NCI-H2171 (cell line): ENCODE data around the gene PPFIA1.
A peak's percentile ranks its signal among the peaks of the same experiment; 100 is the strongest.
"Not testable (repeated sequence)": the region's sequence is repeated elsewhere in the genome, so short reads cannot be mapped to it uniquely, and the experiment has no call there.

Experiments used
- DNase-seq: peaks from one replicate; lab custom pipeline; 2025; lab: John Stamatoyannopoulos, UW

Gene PPFIA1

DNA sequence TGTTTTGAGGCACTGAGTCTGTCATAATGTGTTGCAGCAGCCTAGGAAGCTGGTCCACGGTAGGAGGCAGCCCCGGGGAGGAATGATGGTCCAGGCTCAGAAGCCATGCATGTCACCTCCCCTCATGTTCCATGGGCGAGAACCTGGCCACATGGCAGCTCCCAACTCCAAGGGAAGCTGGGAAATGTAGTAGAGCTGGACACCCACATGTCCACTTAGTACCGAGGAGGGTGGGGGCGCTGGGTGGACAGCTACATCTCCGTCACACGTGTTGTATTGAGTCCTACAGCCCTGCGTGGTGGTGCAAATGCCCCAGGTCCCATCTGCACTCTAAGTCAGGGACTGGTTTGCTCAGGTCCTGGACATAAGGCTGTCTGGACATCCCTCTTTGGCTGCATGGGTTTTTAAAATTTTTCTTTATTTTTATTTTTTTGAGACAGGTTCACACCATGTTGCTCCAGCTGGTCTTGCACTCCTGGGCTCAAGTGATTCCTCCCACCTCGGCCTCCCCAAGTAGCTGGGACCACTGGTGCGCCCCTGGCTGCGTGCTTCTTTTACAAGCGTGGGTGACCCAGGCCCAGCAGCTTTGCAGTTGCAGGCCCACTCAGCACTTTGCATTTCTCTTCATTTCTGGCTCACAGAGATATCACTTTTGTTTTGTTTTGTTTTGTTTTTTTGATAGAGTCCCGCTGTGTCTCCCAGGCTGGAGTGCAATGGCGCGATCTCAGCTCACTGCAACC lies 123.9 kb downstream of the PPFIA1 start:
- DNase-seq, result no peak

DNA sequence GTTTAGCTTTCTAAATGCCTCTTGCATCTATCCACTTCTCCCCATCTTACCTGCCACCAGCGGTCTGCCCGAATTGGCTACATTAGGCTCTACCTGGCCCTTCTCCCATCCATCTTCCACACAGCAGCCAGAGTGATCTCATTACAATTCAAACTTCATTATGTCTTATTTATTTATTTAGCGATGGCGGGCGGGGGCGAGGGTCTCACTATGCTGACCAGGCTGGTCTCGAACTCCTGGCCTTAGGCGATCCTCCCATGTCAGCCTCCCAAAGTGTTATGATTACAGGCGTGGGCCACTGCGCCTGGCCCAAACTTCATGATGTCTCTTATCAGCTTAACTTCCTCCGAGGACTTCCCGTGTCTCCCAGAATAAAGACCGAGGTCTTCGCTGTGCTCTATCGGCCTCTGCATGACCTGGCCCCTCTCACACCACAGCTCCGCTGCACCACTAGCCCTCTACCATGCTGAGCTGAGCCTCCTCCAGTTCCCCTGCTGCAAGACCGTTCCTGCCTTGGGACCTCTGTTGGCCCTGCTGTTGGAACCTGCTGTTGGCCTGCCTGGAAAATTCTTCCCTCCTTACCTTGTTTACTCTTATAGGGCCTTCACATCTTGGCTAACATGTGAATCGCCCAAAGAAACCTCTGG lies 127.0 kb downstream of the PPFIA1 start:
- no peak for DNase-seq

GRCh38 chr11:70397983-70398833 lies 127.7 kb downstream of the PPFIA1 start, which contains the start of gene CTTN:
Gene CTTN (plus strand): TSS chr11:70398529. CDS start chr11:70407298, 8,769 bp downstream.
- DNase-seq, result peak; percentile 75

DNA sequence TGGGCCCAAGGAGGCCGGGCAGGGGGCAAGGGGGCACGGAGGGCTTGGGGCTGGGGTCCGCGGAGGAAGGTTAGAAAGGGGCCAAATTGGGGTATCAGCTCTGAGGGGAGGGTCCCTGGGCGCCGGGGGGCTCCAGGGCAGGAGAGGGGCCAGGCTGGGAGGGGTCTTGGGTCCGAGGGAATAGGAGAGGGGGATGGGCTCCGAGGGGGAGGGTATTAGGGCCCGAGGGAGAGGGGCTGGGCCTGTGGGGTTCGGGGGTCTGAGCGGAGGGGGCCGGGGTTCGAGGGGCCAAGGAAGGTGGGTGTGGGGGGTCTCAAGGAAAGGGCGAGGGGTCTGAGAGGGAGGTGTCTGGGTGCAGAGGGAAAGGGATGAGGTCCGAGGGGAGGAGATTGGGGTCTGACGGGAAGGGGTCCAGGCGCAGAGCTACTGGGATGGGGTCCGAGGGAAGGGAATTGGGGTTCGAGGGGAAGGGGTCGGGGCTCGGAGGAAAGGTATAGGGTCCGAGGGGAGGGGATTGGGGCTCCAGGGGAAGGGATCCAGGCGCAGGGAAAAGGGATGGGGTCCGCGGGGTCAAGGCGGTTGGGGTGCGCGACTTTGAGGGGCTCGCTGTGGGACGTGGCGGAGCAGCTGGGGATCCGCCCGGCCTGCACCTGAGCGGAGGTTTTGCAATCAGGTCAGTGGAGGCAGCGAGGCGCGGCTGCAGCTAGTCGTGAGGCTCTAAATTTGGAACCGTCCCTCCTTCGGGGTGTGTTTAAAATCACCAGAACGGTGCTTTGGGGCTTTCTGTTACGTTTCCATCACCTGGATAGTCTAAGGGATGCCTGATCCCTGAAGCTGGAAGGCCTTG lies 128.6 kb downstream of the PPFIA1 start:
- no peak for DNase-seq

- DNase-seq, result no peak
Measured at GRCh38 chr11:70399681-70400112, 129.2 kb downstream of the PPFIA1 start.

GRCh38 chr11:70400643-70401042 lies 130.2 kb downstream of the PPFIA1 start:
- DNase-seq, result no peak

- DNase-seq, result no peak
Measured at GRCh38 chr11:70402016-70402415, 131.5 kb downstream of the PPFIA1 start.

- DNase-seq, result no peak
Measured at GRCh38 chr11:70402685-70403084, 132.2 kb downstream of the PPFIA1 start.

GRCh38 chr11:70404244-70404643 lies 133.8 kb downstream of the PPFIA1 start:
- no peak for DNase-seq

- DNase-seq, result no peak
Measured at GRCh38 chr11:70405679-70406395, 135.3 kb downstream of the PPFIA1 start.

DNA sequence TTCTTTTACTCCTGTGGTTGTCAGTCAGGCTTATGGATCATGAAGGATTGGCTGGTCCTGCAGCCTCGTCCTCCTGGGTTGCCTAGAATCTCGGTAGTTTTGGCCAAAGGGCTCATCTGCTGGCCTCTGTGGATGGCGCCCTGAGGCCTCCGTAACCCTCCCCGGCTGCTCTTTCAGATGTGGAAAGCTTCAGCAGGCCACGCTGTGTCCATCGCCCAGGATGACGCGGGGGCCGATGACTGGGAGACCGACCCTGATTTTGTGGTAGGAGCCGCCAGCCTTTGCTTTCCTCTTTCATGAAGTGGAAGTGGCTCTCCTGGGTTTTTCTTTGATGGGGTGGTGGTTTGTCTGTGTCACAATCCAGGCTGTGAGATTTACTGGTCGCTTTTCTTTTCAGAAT lies 136.6 kb downstream of the PPFIA1 start:
- no peak for DNase-seq

GRCh38 chr11:70407814-70408213 lies 137.3 kb downstream of the PPFIA1 start:
- no peak for DNase-seq

GRCh38 chr11:70408326-70408725 lies 137.8 kb downstream of the PPFIA1 start:
- not testable (repeated sequence) for DNase-seq

DNA sequence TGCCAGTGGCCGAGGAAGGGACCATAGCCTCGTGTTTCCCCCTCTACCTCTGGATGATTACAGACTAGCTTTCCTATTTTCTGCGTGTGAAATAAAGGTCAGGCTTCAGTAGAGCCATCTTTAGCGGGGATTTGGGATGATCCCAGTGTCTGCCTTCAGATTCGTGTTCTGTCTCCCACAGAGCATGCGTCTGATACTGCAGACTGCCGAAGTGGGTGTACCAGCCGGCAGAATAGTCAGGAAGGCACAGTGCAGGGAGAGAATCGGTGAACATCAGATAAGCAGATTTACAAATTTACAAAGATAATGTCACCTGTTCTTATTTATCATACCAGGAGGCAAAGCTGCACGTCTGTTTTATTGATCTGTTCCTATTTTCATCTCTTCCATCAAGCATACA lies 138.9 kb downstream of the PPFIA1 start:
- no peak for DNase-seq

GRCh38 chr11:70409871-70410270 lies 139.4 kb downstream of the PPFIA1 start:
- no peak for DNase-seq

DNA sequence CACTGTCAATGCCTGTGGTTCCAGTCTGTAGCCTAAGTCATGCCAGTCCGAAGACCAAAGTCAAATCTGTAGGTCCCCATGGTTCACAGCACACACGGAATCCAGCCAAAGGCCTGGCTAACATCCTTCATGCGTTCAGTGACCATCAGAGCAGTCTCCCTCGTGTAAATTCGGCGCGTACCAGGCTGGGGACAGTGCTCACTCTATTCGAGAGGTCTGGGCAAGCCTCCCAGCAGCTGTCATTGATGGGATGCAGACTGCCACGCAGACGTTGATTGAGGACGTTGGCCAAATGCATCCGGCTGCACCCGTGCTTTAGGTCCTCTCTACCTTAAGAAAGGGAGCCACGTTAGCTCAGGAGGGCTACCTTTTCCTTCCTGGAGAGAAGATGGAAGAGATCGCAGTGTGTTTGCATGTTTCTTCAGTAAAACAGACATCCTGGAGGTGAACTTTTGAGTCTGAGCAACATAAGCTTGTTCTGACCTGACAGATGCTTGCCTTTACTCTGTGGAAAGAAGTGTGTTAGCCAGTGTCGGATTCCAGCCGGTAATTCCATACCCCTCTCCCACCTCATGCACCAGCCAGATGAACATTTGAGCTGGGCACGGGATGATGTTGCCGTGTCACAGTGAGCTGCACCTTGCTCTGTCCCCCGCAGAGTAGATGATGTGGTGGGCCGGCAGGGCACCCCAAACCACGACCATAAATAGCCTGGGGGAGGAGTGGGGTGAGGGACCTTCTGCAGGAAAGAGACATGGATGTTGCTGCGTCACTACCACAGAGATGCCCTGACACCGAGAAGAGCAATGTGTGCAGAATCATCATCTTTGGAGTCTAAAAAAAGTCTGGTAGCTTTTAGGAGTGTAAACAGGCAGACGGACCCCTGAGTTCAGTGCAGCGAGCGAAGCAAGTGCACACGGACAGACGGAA lies 140.1 kb downstream of the PPFIA1 start:
- no peak for DNase-seq

- DNase-seq, result no peak
Measured at GRCh38 chr11:70411713-70412452, 141.4 kb downstream of the PPFIA1 start.

GRCh38 chr11:70413151-70413550 lies 142.7 kb downstream of the PPFIA1 start:
- DNase-seq, result no peak
